Left renal cortex interstitium (tissue), 4 donors: Measurements from ENCODE around the gene APAF1. TPM values are rescaled to one million over a fixed set of nuclear protein-coding genes. Genes with fewer than 3 reads are reported as not detected.
A peak's percentile ranks its signal among the peaks of the same experiment; 100 is the strongest.
"Not testable (repeated sequence)": the region's sequence is repeated elsewhere in the genome, so short reads cannot be mapped to it uniquely, and the experiment has no call there.

ENCODE experiments used
- DNase-seq, 4 donors: peaks; one replicate each; pipeline ENCODE4 v3.0.0-alpha.2; 2013; ENCODE audit warnings: low read depth in 4 of 4, low spot score in 2 of 4, missing footprints in 1 of 4
- polyA plus RNA-seq, 4 donors: library from polyadenylated mRNA; unstranded; fragments of 120-200 nt; gene quantifications; one replicate each; pipeline ENCODE4 v1.2.1, GENCODE V29; 2013; ENCODE audit not compliant: insufficient read length in 4 of 4

The APAF1 gene
- polyA plus RNA-seq = 10 to 100 TPM; 28.0 to 41.2 (median 30.3) TPM

GRCh38 chr12:98644712-98645571 lies at the start of gene APAF1, which contains the start of gene IKBIP:
Gene APAF1, plus strand, starts transcription at chr12:98645290. Its CDS starts 3,070 bp downstream, at chr12:98648360.
Gene IKBIP, minus strand, starts transcription at chr12:98644788. Its CDS starts 87 bp downstream, at chr12:98644701.
- DNase-seq = peak; percentile 89 to 94 (median 92)

GRCh38 chr12:98597313-98597712 lies 47.8 kb upstream of the APAF1 start:
- not testable (repeated sequence) for DNase-seq

GRCh38 chr12:98601924-98602323 lies 43.2 kb upstream of the APAF1 start:
- DNase-seq = no peak

GRCh38 chr12:98606359-98606988 lies 38.6 kb upstream of the APAF1 start:
- DNase-seq = no peak

GRCh38 chr12:98610596-98610995 lies 34.5 kb upstream of the APAF1 start:
- DNase-seq = no peak

- no peak for DNase-seq
Measured at GRCh38 chr12:98612696-98613334, 32.3 kb upstream of the APAF1 start.

- no peak for DNase-seq
Measured at GRCh38 chr12:98618952-98619351, 26.1 kb upstream of the APAF1 start.

GRCh38 chr12:98635657-98636323 lies 9.3 kb upstream of the APAF1 start:
- no peak for DNase-seq

- DNase-seq = no peak
Measured at GRCh38 chr12:98637068-98637467, 8.0 kb upstream of the APAF1 start.

- DNase-seq = no peak
Measured at GRCh38 chr12:98638009-98638408, 7.1 kb upstream of the APAF1 start.

- no peak for DNase-seq
Measured at GRCh38 chr12:98639491-98639890, 5.6 kb upstream of the APAF1 start.

- DNase-seq = not testable (repeated sequence)
Measured at GRCh38 chr12:98642801-98643200, 2.3 kb upstream of the APAF1 start.

- no peak for DNase-seq
Measured at GRCh38 chr12:98644433-98644711, 718 bp upstream of the APAF1 start.

- peak in 1 of 4 donors; percentile 29 for DNase-seq
Measured at GRCh38 chr12:98645572-98646067, 530 bp downstream of the APAF1 start.

GRCh38 chr12:98646294-98647090 lies 1.4 kb downstream of the APAF1 start:
- DNase-seq = peak in 1 of 4 donors; percentile 19

GRCh38 chr12:98651328-98651727 lies 6.2 kb downstream of the APAF1 start:
- DNase-seq = no peak

- DNase-seq = no peak
Measured at GRCh38 chr12:98653866-98654493, 8.9 kb downstream of the APAF1 start.

- DNase-seq = no peak
Measured at GRCh38 chr12:98656289-98657101, 11.4 kb downstream of the APAF1 start.

- DNase-seq = no peak
Measured at GRCh38 chr12:98660521-98660920, 15.4 kb downstream of the APAF1 start.
